Tibial nerve (tissue), 4 donors: ENCODE data around the gene CLIP3.

Experiments used
- CTCF ChIP-seq, 5 experiments: fragments of 200-600 bp in 3 of 5; fragments of 450-650 bp in 2 of 5; sonication (generic) in 3 of 5; IDR thresholded peaks; one replicate each; pipeline ENCODE4 v1.5.1; 2016 to 2019; ENCODE audit warnings: antibody characterized with exemption in 5 of 5, mild to moderate bottlenecking in 3 of 5, moderate library complexity in 2 of 5
- EP300 ChIP-seq, 2 donors: sonication (generic); formaldehyde crosslinking; IDR thresholded peaks; one replicate each; pipeline ENCODE4 v1.6.1; 2017; ENCODE audit warnings: antibody characterized with exemption in 2 of 2, mild to moderate bottlenecking in 1 of 2
- POLR2A ChIP-seq, 2 donors: fragments of 450-650 bp; IDR thresholded peaks; one replicate each; pipeline ENCODE4 v1.6.1; 2017; ENCODE audit warnings: antibody characterized with exemption in 2 of 2, mild to moderate bottlenecking in 2 of 2, moderate library complexity in 2 of 2

DNA sequence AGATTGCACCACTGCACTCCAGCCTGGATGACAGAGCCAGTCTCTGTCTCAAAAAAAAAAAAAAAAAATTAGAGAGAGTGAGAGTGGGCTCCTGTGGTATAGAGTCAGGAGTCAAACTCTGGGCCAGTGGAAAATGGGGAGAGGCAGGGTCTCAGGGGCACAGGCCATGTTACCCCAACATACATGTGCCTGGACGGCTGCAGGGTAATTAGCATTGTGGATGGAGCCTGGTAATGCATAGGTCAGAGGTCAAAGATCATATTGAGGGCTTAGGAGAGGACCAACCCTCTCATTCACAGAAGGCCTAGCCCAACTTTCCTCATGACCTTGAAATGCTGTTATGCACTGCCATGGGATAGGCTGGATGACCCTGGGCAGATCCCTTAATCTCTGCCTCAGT lies 7.1 kb downstream of the CLIP3 start:
- TF ChIP-seq POLR2A (IDR thresholded peaks at IDR 0.05): no peak
- TF ChIP-seq CTCF (IDR thresholded peaks at IDR 0.05): no peak
- TF ChIP-seq EP300 (IDR thresholded peaks at IDR 0.05): no peak
